Activated T-helper 1 cell treated with Interleukin-2 at 50 U/mL for 16 hours (primary cell): ENCODE data around the gene PCP4L1.
"Not testable (repeated sequence)": the region's sequence is repeated elsewhere in the genome, so short reads cannot be mapped to it uniquely, and the experiment has no call there.

Source experiments
- DNase-seq: peaks from one replicate; pipeline ENCODE4 v3.0.0-alpha.2; 2020; ENCODE audit warnings: low read depth

PCP4L1 gene

GRCh38 chr1:161258439-161259344 lies at the start of gene PCP4L1:
TSS of gene PCP4L1 (plus strand) at chr1:161258745. CDS start at chr1:161258975, 230 bp downstream.
- no peak for DNase-seq

DNA sequence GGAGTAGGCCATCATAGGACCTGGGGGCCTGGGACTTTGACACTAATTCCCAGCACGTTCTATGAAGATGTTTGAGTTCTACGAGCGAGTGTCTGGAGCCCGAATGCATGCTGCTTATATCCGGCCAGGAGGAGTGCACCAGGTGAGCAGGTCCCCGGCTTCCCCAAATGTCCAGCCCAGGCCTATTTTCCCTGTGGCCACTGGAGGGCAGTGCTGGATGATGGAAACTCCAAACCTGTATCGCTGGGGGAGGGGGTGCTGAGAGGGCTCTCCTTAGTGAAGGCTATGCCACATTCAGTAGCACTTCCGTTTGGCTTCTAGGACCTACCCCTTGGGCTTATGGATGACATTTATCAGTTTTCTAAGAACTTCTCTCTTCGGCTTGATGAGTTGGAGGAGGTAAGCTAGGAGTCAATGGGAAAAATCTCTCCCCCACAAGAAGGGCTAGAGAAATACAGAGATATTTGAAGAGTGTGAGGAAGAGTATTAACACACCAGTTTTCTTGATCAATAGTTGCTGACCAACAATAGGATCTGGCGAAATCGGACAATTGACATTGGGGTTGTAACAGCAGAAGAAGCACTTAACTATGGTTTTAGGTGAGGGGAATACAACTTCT lies 48.6 kb upstream of the PCP4L1 start:
- peak; percentile 55 for DNase-seq

- no peak for DNase-seq
Observed at GRCh38 chr1:161214369-161214768, 44.2 kb upstream of the PCP4L1 start.

- no peak for DNase-seq
Observed at GRCh38 chr1:161215076-161215475, 43.5 kb upstream of the PCP4L1 start, which contains the start of gene FCER1G. TSS of gene FCER1G (plus strand) at chr1:161215295. CDS start at chr1:161215322, 27 bp downstream.

- DNase-seq = no peak
Observed at GRCh38 chr1:161216945-161217712, 41.4 kb upstream of the PCP4L1 start.

DNA sequence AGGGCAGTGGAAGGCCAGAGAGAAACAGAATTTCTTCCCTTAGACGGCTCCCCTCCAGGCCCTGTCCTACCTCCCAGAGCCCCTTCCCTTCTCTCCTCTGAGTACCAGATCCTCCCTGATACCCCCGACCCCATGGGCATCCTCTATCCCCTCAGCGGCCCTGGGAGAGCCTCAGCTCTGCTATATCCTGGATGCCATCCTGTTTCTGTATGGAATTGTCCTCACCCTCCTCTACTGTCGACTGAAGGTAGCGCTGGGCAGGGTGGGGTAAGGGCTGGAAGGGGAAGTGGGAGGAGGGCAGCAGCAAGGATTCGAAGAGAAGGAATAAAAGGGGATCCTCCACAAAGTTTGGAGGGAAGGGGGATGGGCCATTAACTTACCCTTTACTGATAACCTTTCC lies 40.7 kb upstream of the PCP4L1 start:
- DNase-seq = no peak

GRCh38 chr1:161218301-161219077 lies 40.1 kb upstream of the PCP4L1 start:
- no peak for DNase-seq

DNA sequence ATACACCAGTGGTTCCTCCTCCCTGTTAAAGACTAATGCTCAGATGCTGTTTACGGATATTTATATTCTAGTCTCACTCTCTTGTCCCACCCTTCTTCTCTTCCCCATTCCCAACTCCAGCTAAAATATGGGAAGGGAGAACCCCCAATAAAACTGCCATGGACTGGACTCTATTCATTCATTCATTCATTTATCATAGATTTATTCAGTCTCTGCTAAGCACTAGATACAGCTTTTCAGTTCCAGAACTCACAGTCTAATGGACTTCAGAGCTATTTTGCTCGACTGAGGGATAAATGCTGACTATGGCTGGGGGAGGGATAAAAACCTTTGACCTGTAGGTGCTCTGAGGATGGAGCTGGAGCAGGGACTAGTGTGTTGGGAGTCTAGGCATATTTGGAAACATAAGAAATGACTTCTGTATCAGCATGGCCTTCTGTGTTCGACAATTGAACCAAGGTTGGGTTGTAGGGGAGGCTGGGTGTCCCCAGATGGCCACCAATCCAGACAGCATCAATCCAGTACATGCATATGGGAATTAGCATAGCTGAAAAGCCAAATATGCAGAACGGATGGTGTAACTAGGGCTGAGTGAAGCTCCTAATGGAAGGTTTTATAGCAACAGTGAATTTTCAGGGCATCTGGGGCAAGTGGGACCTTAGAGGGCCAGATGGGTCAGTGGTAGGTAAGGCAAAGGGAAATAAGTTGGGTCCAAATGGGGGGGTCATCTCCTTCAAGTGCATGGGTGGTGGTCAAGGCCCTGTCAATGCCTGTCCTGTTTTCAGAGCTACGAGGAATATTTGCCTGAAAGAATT lies 39.3 kb upstream of the PCP4L1 start:
- DNase-seq = no peak

DNA sequence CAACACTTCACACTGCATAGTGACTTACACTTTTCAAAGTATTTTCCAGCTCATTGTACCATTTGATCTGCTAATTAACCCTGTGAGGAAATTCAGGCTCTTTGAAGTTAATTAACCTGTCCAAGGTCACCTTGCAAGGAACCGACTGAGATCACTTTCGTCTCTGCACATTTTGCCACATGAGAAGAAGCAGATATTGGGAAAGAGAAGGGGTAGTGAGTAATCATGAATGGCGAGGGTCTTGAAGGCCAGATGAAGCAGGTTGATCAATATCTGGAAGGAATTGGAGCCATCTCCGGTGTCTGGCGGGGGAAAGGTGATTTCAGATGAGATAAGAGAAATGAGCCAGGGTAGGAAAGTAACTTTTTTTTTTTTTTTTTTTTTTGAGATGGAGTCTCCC lies 38.5 kb upstream of the PCP4L1 start:
- no peak for DNase-seq

GRCh38 chr1:161222175-161223019 lies 36.1 kb upstream of the PCP4L1 start:
- DNase-seq = no peak

DNA sequence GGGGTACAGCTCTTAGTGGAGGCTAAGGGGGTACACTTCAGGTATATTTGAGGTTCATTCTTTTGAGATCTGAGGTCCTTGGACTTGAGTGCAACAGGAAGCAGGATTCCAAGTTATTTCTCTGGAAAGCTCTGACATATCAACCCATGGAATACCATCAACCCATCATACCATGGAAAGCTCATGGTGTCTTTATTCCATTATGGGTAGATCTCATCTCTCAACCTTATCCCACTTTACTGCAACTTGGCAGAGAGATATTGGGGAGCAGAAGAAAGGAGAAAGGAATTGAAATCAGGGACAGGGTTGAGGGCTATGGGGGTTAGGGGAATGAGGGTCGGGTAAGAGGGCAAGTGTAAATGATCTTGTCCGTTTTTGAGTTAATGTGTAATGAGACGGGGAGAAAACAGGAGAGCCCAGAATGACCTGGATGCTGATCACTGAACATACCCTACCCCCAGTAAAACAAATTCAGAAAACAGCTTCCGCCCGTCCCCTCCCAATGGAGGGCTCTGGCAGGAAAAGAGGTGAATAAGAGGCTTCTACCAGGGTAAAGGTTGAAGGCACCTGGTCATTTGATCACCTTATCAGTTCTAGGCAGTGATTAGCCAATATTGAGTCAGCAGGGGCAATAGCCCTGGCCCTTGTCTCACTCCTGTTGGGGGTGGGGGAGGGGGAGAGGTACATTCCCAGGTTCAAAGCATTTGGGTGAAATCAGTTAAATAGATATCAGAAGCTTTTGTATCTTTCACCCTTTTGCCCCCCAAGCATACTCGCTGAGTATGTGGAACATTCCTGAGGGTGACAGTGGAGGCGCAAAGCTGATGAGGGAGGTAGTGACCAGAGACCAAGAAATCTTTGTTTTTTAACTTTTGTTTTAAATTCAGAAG lies 34.5 kb upstream of the PCP4L1 start:
- DNase-seq = no peak

DNA sequence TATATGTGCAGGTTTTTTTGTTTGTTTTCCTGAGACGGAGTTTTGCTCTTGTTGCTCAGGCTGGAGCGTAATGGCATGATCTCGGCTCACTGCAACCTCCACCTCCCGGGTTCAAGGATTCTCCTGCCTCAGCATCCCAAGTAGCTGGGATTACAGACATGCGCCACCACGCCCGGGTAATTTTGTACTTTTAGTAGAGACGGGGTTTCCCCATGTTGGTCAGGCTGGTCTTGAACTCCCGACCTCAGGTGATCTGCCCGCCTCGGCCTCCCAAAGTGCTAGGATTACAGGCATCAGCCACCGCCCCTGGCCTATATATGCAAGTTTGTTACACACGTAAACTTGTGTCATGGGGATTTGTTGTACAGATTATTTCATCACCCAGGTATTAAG lies 33.9 kb upstream of the PCP4L1 start:
- DNase-seq = not testable (repeated sequence)

- no peak for DNase-seq
Observed at GRCh38 chr1:161225178-161225533, 33.4 kb upstream of the PCP4L1 start.

- peak; percentile 80 for DNase-seq
Observed at GRCh38 chr1:161225534-161226319, 32.8 kb upstream of the PCP4L1 start, which contains the start of gene TOMM40L. TSS of gene TOMM40L (plus strand) at chr1:161226060. CDS start at chr1:161226490, 430 bp downstream.

GRCh38 chr1:161226320-161226711 lies 32.2 kb upstream of the PCP4L1 start:
- DNase-seq = no peak

- DNase-seq = no peak
Observed at GRCh38 chr1:161226759-161227158, 31.8 kb upstream of the PCP4L1 start.

GRCh38 chr1:161227196-161227871 lies 31.2 kb upstream of the PCP4L1 start:
- DNase-seq = peak; percentile 78
